ENCODE results near the gene NOVA1.

NOVA1 gene

DNA sequence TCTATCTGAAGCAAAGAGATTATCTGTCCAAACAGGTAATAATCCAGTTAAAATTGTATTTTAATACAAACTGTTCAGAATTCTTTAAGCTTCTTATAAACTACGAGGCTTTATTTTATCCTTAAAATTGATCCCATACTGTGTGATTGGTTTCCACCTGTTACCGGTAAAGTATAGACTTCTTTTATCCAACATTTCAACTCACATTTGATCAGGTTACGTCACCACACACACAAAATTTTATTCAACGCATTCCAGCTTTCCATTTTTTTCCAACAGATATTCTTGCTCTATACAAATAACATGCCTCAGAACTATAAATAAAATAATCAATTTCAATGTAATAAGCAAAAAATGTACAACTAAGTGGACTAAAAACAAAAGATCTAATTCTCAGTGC is 4.5 kb downstream of the NOVA1 start:
- no peak for DNase-seq

GRCh38 chr14:26589925-26590324 is 7.9 kb downstream of the NOVA1 start:
- DNase-seq = no peak

- no peak for DNase-seq
These were observed 20.1 kb downstream of the NOVA1 start for GRCh38 chr14:26577711-26578110.

DNA sequence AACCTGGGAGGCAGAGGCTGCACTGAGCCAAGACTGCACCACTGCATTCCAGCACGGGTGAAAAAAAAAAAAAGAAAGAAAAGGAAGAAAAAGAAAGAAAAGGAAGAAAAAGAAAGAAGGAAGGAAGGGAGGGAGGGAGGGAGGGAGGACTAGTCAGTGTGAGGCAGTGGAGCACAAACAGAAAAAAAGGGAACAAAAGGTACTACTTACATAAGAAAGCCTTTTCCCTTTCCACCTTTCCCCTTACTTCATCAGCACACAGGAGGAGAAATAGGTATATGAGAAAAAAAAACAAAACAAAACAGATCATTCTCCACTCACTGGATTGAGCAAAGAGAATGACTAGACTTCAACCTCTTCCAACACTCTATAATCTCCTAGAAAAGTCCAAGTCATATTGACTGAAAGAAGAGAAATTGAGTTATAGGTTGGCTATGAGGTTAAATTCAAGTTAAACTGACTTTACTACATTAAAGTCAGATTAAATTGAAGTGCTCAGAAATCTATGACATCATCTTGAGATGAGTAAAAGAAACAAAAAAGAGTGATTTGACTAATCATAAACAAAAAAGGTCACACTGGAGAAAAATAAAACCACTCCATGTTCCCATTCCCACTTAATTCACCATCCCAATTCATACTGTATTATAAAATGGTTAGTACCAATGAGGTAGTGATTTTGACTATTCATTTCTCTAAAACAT is 43.6 kb downstream of the NOVA1 start:
- DNase-seq = no peak

DNA sequence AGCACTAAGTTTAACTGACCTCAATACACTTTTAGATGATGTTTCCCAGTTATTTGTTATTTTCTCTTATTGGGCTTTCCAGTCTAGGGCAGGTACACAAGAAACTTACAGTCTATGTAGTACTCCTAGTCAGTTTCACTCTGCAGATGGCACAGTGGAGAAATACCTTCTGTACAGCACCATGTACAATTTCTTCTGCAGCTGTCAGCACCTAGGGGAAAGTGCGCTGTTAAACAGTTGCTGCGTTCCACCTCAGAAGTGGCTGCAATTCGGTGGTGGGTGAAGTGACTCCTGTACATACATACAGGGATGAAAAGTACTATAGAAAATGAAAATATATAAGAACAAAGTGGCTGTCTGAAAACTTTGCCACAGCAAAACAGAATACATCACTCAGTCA is 48.3 kb downstream of the NOVA1 start:
- no peak for DNase-seq

- DNase-seq = no peak
These were observed 49.4 kb downstream of the NOVA1 start for GRCh38 chr14:26548406-26548805.

- no peak for DNase-seq
These were observed 59.7 kb downstream of the NOVA1 start for GRCh38 chr14:26538176-26538575.

- DNase-seq = no peak
These were observed 65.9 kb downstream of the NOVA1 start for GRCh38 chr14:26531894-26532293.

DNA sequence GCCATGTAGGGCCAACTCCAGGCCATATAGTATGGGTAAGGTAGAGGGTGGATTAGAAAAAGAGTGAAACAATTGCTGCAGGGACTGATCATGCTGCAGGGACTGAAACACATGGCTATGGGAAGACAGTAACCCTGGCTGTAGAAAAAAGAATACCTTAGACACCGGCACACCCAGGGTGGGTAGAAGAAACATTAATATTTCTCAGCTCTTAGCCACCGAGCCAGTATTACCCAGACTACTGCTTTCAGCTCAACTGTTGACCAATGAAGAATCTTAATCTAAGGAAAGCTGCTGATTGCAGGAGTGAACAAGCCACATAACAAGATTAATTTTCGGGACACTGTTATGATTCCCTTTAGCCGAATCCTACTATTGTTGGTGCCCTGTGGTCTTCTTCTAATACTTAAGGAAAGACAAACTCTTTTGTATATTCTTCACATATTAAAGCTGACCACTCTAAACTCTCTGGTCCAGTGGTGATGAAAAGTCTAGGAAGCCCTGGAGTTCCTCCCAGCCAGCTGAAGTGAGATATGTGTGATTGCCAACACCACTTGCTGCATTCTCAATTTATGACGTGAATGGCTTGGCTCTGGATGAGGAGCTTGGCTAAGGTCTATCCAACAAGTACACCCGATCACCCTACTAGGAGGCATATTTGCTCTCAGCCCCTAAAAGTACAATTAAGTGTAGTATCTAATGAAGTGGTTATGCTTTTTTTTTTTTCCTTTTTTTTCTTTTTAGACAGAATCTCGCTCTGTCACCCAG is 69.2 kb downstream of the NOVA1 start:
- no peak for DNase-seq

DNA sequence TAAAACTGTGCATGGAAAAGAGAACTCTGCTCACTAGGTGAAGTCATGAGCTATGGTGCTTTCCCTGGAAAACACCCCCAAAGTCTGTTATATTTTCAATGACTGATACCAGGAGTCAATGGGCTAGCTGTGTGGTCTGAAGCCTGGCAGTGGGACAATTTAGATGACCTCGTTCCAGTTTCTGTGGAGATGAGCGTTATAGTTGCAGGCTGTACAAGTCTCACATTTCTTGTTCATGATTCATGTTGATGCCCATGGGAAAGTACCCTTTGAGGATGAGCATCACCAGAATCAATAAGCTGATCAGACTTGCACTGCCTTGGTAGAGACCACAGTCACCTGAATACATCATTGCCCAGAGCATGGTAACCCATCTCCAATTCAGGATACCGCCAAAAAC is 70.7 kb downstream of the NOVA1 start:
- DNase-seq = no peak

DNA sequence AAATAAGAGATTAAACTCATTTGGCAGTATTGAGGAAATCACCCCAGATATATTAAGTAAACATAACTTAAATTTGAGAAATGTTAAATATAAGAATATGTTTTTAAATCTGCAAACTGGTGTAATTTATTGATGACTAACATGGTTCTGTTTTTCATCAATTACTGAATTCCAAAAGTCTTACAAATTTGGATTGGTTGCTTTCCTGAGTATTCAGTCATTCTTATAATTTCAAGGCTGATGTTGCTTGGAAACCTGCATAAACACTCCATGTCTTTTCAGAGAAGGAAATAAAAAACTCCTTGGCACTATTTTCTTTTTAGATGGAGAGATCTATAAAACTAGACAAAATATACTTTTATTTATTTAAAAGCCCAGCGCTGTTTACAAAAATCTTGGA is 71.7 kb downstream of the NOVA1 start:
- DNase-seq = no peak

GRCh38 chr14:26525085-26525484 is 72.7 kb downstream of the NOVA1 start:
- DNase-seq = no peak

GRCh38 chr14:26522967-26523366 is 74.9 kb downstream of the NOVA1 start:
- no peak for DNase-seq

- no peak for DNase-seq
These were observed 80.1 kb downstream of the NOVA1 start for GRCh38 chr14:26517771-26518170.

DNA sequence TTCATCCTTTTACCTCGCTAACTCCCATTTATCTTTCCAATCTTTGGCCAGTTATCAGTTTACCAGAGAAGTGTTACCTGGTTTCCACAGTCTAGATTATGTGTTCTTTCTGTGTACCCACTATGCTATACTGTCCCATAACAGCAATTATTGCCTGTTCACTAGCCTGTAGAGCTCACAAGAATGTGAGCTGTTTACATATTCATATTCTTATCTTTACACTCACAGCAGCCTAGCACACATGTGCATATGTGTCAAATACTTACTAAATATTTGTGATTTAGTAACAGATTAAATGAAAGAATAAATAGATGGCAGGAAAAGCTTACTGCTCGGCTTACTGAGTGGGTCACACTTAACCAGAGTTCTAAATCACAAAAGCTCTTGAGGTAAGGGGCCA is 97.8 kb downstream of the NOVA1 start:
- DNase-seq = no peak

DNA sequence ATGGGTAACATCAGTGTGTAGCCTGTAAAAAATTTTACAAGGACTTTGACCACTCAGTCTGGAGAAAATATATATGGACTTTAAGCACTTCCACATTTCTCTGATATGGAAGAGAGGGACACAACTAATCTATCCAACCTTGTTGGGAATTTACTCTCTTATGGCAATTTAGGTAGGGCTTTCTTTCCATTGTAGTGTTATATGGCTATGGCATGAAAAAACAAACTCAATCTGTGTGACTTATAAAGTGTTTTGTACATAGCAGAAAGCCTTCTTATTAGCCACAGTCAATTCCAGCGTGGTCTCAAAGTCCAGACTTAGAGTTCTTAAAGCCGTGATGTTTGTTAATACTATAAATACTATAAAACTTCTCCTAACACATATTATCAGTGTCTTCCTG is 98.3 kb downstream of the NOVA1 start:
- DNase-seq = no peak

GRCh38 chr14:26486922-26487321 is 110.9 kb downstream of the NOVA1 start:
- DNase-seq = no peak

- no peak for DNase-seq
These were observed 113.3 kb downstream of the NOVA1 start for GRCh38 chr14:26484562-26484961.

DNA sequence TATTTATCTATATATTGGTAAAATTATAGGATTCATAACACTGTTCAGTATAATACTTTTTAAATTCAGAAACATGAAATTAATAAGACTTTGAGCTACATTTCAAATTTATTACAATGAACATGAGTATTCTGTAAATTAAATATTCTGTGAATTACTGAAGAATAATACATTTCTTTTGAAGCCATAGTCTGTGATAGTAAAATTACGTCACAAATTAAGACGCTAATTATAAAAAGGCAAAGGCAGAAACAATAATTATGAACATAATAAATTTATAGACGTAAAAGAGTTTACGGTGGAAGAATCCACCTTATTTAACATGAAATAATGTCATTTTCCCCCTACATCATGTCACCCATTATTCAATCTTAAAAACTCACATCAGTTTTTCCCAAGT is 118.9 kb downstream of the NOVA1 start:
- no peak for DNase-seq

DNA sequence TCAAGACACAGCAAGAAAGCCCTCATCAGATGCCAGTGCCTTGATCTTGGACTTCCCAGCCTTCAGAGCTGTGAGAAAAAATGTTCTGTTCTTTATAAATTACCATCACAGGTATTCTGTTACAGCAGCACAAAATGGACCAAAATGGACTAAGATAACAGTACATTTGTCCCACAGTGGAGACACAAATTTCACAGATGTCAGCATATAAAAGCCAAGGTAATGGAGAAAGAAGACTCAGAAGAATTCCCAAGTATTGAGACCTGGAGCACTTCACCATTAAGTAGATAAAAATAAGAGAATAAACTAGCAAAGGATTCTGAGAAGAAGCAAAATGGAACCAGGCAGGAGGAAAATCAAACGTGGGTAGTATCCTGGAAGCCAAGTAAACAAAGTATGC is 131.0 kb downstream of the NOVA1 start:
- DNase-seq = no peak

GRCh38 chr14:26463136-26463535 is 134.7 kb downstream of the NOVA1 start:
- DNase-seq = no peak

DNA sequence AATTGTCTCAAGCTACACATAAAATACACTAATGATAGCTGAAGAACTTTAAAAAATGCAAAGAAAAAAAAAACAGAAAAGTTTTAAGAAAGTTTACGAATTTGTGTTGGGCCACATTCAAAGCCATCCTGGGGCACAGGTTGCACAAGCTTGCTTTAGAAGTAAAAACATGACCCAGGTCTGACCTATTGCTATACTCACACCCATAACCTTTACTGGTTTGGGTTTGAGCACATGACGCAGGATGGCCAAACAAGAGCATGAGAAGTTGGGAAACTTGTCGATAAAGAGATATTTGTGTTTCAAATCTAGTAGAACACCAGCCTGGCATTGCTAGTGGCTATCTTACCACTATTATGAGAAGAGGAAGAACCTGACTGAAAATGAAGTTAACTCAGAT is 143.7 kb downstream of the NOVA1 start:
- no peak for DNase-seq

DNA sequence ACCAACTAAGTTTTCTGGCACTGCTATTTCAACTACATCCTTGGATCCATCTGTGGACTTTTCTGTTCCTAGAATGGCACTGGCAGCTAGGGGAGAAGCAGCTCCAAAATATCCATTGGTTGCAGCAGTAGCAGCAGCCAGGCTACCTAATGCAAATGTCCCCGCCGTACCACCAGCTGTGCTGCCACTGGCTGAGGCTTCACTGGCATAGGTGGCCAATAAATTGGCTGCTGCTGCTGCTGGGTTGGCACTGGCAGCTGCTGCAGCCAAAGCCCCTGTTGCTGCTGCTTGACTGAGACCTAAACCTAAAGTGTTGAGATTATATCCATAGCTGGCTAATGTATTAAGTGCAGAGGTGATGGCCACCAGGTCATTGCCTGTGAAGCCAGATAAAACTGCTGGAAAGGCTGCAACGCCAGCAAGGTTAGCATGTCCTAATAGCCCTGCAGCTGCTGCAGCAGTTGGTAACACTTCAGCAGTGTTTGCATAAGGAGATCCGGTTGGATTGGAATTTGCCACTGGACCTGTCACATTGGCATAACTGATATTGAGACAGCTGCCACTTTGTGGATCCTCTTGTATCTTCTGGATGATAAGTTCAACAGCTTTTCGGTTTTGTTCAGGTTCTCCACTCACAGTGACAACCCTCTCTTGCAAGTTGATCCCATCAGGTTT is 149.5 kb downstream of the NOVA1 start:
- no peak for DNase-seq

GRCh38 chr14:26444822-26445221 is 153.0 kb downstream of the NOVA1 start:
- no peak for DNase-seq
